Endometrial microvascular endothelial cells (primary cell): ENCODE measurements around the gene TRIM46. TPM values are rescaled to one million over a fixed set of nuclear protein-coding genes. Genes with fewer than 3 reads are reported as not detected.
"Not testable (repeated sequence)": the region's sequence is repeated elsewhere in the genome, so short reads cannot be mapped to it uniquely, and the experiment has no call there.

Experiments
- in situ Hi-C: cut with HindIII; loops from 2 replicates; pipeline ENCODE4 v1.10.0; 2017; ENCODE audit warnings: low sequenced_read_pairs, low pct_unique_long_range_greater_than_20kb; ENCODE audit errors: inconsistent ontology term
- total RNA-seq: library from RNA; depleted of rRNA; stranded (reverse); fragments of >200 nt; gene quantifications from one replicate; pipeline ENCODE4 v1.2.3, GENCODE V29; 2015; ENCODE audit errors: inconsistent ontology term

The TRIM46 gene
- total RNA-seq, 1 donor from 2014 or later: 2.4 TPM

DNA sequence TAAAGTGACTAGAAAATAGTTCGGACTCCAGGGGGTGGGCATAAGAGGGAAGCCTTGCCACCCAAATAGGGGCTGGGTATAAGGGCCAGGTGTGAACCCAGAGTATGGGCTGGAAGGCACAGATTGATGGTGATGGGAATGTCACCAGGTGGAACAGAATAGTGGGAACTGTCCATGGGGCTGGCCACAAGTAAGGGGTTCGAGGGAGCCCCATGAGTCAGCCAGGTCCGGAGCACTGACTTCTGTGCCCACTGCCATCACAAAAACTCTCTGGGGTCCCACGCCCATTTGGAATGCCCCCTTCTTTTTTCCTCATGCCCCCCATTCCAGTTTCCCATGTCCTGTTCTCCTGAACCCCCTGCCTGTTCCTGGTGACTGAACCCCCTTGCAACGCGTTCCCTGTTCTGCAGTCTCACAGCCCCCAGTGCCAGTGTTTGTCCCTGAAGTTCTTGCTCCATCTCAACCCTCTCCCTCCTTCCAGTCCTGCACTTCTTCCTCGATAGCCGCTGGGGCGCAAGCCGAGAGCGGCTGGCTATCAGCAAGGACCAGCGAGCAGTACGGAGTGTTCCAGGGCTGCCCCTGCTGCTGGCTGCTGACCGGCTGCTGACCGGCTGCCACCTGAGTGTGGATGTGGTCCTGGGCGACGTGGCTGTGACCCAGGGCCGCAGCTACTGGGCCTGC lies 7.9 kb downstream of the TRIM46 start:
- in situ Hi-C loops: no loop called here

GRCh38 chr1:155182052-155182550 lies 8.5 kb downstream of the TRIM46 start:
- in situ Hi-C loops: no loop called here

GRCh38 chr1:155183775-155184221 lies 10.1 kb downstream of the TRIM46 start:
- in situ Hi-C loops: no loop called here

DNA sequence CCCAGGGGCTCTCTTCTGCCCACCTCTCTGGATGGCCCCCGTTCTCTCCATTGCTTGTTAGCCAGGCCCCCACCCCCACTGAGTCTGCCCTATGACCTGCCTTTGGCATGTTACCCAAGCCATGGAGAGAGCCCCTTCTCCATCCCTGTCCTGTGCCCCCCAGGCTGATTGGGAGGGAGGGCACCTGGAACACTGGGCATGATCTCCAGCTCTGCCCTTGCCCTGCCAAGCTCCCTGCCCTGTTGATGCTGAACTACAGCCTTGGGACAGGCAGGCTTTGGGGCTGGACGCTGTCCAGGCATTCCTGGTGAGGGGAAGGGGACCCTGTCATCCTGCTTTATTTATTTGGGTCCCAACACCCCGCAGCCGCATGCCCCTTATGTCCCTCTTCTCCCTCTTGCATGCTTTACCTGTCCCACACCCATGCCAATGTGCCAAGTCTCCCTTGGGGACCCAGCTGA lies 10.7 kb downstream of the TRIM46 start:
- in situ Hi-C loops: no loop called here

- in situ Hi-C loops: no loop called here
Measured at GRCh38 chr1:155184835-155185782, 11.5 kb downstream of the TRIM46 start.

DNA sequence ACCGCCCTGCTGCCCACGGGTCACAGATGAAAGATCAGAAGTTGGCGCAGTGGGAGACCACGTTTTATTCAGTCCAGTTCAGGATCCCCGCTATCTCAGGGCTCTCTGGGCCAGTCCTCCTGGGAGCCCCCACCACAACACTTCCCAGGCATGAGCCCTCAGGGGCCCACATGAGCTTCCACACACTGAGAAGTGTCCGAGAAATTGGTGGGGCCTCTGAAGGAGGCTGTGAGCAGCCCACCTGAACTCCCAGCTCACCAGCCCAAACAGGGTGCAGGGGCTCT lies 12.1 kb downstream of the TRIM46 start:
- in situ Hi-C loops: no loop called here

DNA sequence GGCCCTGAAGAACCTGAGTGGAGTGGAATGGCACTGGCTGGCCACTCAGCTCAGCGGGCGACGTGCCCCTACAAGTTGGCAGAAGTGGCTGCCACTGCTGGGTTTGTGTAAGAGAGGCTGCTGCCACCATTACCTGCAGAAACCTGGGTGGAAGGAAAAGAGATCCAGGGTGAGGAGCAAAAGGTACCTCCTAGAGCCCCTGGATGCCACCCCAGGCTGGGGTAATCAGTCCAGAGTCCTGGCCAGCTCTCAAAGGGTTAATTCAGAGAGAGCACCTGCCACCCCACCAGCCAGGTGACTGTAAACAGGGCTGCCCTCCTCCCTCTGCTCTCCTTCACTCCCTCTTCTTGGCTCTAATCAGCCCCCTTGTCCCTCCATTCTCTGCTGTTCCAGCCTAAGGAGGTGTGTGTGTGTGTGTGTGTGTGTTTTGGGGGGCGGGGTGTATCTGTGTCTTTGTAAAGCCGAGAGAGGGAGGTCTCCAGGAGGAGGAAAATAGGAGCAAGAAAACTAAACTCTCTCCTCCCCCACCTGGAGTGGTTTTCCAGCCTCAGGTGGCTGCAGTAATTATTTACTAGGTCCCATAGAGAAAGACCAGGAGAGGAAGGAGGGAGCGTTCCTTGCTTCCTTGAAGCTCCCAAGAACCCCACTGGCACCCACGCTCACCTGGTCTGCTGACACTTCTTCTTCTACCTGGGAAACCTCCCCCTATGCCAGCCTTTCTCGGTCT lies 12.6 kb downstream of the TRIM46 start:
- in situ Hi-C loops: no loop called here

DNA sequence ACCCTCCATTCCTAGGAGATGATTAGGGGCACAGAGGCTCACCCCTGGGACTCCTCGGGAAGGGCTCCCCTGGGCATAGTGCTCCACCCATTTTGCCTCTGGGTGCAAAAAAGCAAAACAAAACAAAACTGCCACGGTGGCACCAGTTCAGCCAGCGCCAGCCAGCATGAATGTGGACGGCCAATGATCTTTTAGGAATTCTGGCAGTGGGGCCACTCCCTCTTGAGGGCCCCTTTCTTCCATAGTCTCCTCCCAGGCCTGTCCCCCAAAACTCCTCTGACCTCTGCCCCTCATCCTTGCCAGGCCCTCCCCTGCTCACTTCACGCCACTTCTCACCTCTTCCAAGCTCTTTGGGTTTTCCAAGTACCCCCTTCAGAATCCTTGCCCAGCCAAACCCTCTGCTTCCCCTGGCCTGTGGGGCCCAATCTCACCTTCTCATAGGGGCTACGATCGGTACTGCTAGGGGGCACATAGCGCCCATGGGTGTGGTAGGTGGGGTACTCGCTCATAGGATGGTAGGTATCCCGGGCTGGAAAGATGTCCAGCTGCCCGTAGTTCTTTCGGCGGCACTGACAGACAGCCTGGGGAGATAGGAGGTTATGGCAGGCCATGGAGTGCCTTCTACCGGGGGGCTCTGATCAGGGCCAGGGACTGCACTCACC lies 13.3 kb downstream of the TRIM46 start:
- in situ Hi-C loops: no loop called here

- in situ Hi-C loops: no loop called here
Measured at GRCh38 chr1:155187456-155187891, 13.8 kb downstream of the TRIM46 start.

- in situ Hi-C loops: no loop called here
Measured at GRCh38 chr1:155188268-155188667, 14.6 kb downstream of the TRIM46 start.

DNA sequence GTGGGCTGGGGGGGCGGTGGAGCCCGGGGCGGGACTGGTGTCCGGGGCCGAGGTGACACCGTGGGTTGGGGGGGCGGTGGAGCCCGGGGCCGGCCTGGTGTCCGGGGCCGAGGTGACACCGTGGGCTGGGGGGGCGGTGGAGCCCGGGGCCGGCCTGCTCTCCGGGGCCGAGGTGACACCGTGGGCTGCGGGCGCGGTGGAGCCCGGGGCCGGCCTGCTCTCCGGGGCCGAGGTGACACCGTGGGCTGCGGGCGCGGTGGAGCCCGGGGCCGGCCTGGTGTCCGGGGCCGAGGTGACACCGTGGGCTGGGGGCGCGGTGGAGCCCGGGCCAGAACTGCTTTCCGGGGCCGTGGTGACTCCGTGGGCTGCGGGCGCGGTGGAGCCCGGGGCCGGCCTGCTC lies 16.3 kb downstream of the TRIM46 start:
- in situ Hi-C loops: not testable (repeated sequence)

GRCh38 chr1:155191904-155192303 lies 18.3 kb downstream of the TRIM46 start:
- in situ Hi-C loops: no loop called here

DNA sequence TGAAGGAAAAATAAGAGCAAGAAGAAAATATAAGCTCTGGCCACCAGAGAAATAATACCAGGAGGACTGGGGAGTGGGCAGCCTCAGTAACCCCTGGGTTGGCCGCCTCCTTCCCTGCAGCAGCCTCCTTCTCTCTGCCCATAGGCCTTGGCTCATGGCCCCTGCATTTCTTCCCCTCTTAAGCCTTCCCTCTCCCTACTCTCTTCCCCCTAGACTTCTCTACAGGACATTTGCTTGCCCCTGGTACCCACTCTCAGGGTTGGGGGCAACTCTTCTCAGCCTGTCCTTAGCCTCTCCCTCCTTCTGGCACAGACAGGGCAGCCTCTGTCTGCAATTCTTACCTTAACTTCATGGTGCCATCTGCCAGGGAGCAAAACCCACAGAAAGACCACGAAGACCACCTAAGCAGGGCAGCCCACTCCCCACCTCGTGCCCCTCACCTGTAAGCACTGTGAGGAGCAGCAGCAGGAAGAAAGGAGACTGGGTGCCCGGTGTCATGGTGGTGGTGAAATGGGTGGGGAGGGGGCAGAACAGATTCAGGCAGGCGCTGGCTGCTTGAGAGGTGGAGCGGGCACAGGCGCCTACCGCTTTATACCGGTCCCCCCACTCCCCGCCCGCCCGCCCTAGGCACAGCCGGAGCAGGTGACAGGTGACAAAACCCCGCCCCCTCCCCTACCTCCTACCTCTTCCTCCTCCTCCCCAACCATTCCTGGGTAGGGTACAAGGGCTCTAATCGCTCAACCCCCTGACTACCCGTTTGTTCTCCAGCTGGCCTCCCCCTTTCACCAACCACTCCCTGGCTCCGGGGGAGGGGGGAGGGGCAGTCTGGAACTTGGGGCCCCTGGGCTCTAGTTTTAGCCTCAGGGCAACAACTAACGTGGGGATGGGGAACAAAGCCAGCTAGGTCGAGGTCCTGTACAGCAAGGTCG lies 19.0 kb downstream of the TRIM46 start:
- in situ Hi-C loops: no loop called here

DNA sequence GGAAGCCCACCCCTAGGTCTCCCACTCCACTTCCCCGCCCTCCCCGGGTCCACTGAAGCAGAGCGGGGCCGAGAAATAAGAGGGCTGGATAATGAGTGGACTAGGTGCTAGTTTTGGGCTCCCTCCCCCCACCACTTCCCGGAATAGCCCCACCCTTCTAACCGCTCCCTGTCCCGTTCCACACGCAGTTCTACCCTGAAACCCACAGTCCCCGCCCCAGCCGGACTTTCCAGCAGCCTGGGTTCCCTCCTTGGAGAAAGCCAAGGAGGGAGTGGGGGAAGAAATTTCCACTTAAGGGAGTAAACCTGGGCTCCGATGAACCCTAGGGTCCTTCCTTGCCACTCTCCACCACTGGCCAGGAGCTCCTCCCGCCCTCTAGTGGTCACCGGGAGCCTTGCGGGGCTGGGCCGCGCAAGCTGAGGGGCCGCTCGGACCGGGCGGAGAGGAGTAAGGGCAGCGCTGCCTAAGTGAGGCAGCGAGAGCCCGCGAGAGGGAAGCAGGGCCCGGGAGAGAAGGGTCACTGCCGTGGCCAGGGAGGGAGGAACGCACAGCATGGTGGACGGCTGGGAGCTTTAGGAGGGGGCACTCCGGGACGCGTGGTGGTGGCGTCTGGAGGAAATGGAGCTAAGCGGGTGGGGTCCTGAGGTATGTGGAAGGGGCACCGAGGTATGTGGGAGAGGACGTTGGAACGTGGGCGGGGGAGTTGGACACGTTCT lies 19.8 kb downstream of the TRIM46 start:
- in situ Hi-C loops: no loop called here

DNA sequence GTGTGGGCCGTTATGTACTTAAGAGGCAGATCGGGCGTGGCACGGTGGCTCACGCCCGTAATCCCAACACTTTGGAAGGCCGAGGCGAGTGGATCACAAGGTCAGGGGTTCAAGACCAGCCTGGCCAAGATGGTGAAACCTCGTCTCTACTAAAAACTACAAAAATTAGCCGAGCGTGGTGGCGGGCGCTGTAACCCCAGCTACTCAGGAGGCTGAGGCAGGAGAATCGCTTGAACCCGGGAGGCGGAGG lies 20.3 kb downstream of the TRIM46 start:
- in situ Hi-C loops: not testable (repeated sequence)

DNA sequence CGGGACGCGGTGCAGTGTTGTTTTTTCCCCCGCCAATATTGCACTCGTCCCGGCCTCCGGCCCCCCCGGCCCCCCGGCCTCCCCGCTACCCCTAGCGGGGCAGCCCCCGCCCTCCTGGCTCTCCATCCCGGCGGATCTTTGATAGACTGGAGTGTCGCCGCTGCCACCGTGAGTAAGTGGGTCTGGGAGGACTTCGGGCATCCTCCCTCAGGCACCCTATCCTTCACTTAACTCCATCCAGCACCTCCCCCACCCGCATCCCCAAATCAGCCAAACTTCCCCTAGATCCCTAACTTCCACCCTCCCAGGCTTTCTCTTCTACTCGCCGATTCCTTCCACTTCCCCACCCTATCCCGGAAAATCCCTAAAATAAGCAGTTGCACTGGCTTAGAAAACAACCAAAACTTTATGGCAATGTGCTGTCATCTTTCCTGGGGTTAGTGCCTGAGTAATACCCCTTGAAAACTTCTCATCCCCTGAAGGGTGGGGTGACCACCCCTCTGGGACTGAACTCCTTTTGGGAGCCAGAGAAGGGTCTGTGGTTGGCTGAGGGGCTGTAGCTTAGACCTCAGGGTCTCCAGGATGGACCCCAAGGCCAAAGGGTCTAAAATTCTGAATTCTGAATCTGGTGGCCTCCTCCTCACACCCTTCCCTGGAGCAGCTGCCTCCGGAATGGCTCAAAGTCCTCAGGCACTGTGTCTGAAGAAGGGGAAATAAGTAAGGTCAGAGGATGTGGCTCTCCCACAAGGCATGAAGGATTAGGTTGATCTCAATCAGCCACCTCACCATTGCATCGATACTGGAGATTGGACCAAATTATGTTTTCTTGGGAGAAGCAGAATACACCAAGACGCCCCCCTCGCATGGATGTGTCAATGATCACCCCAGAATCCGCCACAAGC lies 21.8 kb downstream of the TRIM46 start:
- in situ Hi-C loops: no loop called here
